Measurements from ENCODE around the gene CACNA1I.

Gene CACNA1I

GRCh38 chr22:39666926-39667325, 96.4 kb downstream of the CACNA1I start:
- TF ChIP-seq CTCF (IDR thresholded peaks at IDR 0.05; ENCODE audit: insufficient read depth, low read length, poor library complexity, severe bottlenecking) (no peak), EZH2phosphoT487 (conservative IDR thresholded peaks at IDR 0.05; ENCODE audit: low read length) (no peak)
- Histone ChIP-seq H3K9ac (ENCODE audit: low read length) (no peak overlapping the region), H2AFZ (ENCODE audit: low read depth, low read length, severe bottlenecking) (no peak overlapping the region), H3K9me3 (ENCODE audit: insufficient read depth, low read length) (peaks cover 5% of the 10 kb centered on the region), H3F3A (ENCODE audit: insufficient read depth) (no peaks in the 10 kb centered on the region), H3K36me3 (ENCODE audit: low read length) (no peaks in the 10 kb centered on the region), H3K27ac (ENCODE audit: low read depth, low read length) (no peak overlapping the region), H3K79me2 (ENCODE audit: insufficient read depth, low read length) (no peaks in the 10 kb centered on the region), H3K9me2 (replicated peaks; ENCODE audit: insufficient read depth, low read length) (no peaks in the 10 kb centered on the region), H3K4me3 (ENCODE audit: insufficient read depth, low read length, poor library complexity, severe bottlenecking) (no peak overlapping the region), H3K4me2 (ENCODE audit: low read depth, low read length, poor library complexity, severe bottlenecking) (no peak overlapping the region), H3K27me3 (ENCODE audit: low read length) (no peaks in the 10 kb centered on the region), H4K20me1 (ENCODE audit: low read depth, low read length) (no peaks in the 10 kb centered on the region)

GRCh38 chr22:39669432-39669831, 98.9 kb downstream of the CACNA1I start:
- 0 out of 2 replicates have a peak, but pooled peaks cover 4% of the 10 kb centered on the region for H3K27me3 ChIP-seq (ENCODE audit: low read length)
- H3K9me2 ChIP-seq (replicated peaks; ENCODE audit: insufficient read depth, low read length) = no peaks in the 10 kb centered on the region
- no peaks in the 10 kb centered on the region for H3K36me3 ChIP-seq (ENCODE audit: low read length)

GRCh38 chr22:39671936-39672335, 101.4 kb downstream of the CACNA1I start:
- Histone ChIP-seq H2AFZ (ENCODE audit: low read depth, low read length, severe bottlenecking) (no peak overlapping the region), H3K36me3 (ENCODE audit: low read length) (no peaks in the 10 kb centered on the region), H3K79me2 (ENCODE audit: insufficient read depth, low read length) (no peaks in the 10 kb centered on the region), H3K4me2 (ENCODE audit: low read depth, low read length, poor library complexity, severe bottlenecking) (no peak overlapping the region), H3K27me3 (ENCODE audit: low read length) (0 out of 2 replicates have a peak, but pooled peaks cover 4% of the 10 kb centered on the region), H4K20me1 (ENCODE audit: low read depth, low read length) (no peaks in the 10 kb centered on the region), H3F3A (ENCODE audit: insufficient read depth) (no peaks in the 10 kb centered on the region), H3K9me3 (ENCODE audit: insufficient read depth, low read length) (peaks cover 11% of the 10 kb centered on the region), H3K27ac (ENCODE audit: low read depth, low read length) (no peak overlapping the region), H3K9ac (ENCODE audit: low read length) (no peak overlapping the region), H3K9me2 (replicated peaks; ENCODE audit: insufficient read depth, low read length) (no peaks in the 10 kb centered on the region), H3K4me3 (ENCODE audit: insufficient read depth, low read length, poor library complexity, severe bottlenecking) (no peak overlapping the region)
- TF ChIP-seq EZH2phosphoT487 (conservative IDR thresholded peaks at IDR 0.05; ENCODE audit: low read length) = no peak
- no peak for TF ChIP-seq CTCF (IDR thresholded peaks at IDR 0.05; ENCODE audit: insufficient read depth, low read length, poor library complexity, severe bottlenecking)

More at GRCh38 chr22:39669432-39669831, 98.9 kb downstream of the CACNA1I start:
- Histone ChIP-seq H2AFZ (ENCODE audit: low read depth, low read length, severe bottlenecking) (no peak overlapping the region), H3K4me2 (ENCODE audit: low read depth, low read length, poor library complexity, severe bottlenecking) (no peak overlapping the region), H4K20me1 (ENCODE audit: low read depth, low read length) (no peaks in the 10 kb centered on the region), H3K27ac (ENCODE audit: low read depth, low read length) (no peak overlapping the region), H3K4me3 (ENCODE audit: insufficient read depth, low read length, poor library complexity, severe bottlenecking) (no peak overlapping the region), H3F3A (ENCODE audit: insufficient read depth) (no peaks in the 10 kb centered on the region), H3K9ac (ENCODE audit: low read length) (no peak overlapping the region), H3K9me3 (ENCODE audit: insufficient read depth, low read length) (peaks cover 11% of the 10 kb centered on the region), H3K79me2 (ENCODE audit: insufficient read depth, low read length) (no peaks in the 10 kb centered on the region)
- TF ChIP-seq EZH2phosphoT487 (conservative IDR thresholded peaks at IDR 0.05; ENCODE audit: low read length) (no peak), CTCF (IDR thresholded peaks at IDR 0.05; ENCODE audit: insufficient read depth, low read length, poor library complexity, severe bottlenecking) (no peak)

Measured in SU-DHL-6 (cell line).